B cell (primary cell): Measurements from ENCODE around the gene TOGARAM2. TPM values are rescaled to one million over a fixed set of nuclear protein-coding genes. Genes with fewer than 3 reads are reported as not detected.

ENCODE experiments used
- ATAC-seq: fragments of 200-7000 bp; cut with Tn5 transposase; one replicate; pipeline ENCODE4 v1.10.0; 2021; ENCODE audit warnings: low read depth, mild to moderate bottlenecking, moderate number of reproducible peaks, moderate library complexity
- CTCF ChIA-PET: fragments of 350-600 bp; sonication (Branson Sonifier 250); formaldehyde crosslinking; loops from one replicate; lab custom pipeline; 2021; ENCODE audit warnings: antibody characterized with exemption, inconsistent platforms; lab: Charles Lee
- POLR2A ChIA-PET: fragments of 350-600 bp; sonication (Branson Sonifier 250); formaldehyde crosslinking; loops from one replicate; lab custom pipeline; 2021; ENCODE audit warnings: antibody characterized with exemption; lab: Charles Lee
- DNase-seq: peaks from one replicate; pipeline ENCODE4 v3.0.0; 2013
- H2AFZ ChIP-seq: 2 replicates; pipeline ENCODE4 v1.6.1; 2012; ENCODE audit warnings: mild to moderate bottlenecking, low read depth, low read length; ENCODE audit not compliant: insufficient read depth, poor library complexity, severe bottlenecking
- H3K27ac ChIP-seq, 2 donors: 1 replicate in 1 of 2; 2 replicates in 1 of 2; pipeline ENCODE4 v1.5.1; 2012 to 2013; ENCODE audit warnings: low read length in 2 of 2, mild to moderate bottlenecking in 2 of 2, moderate library complexity in 1 of 2
- H3K27me3 ChIP-seq, 4 experiments: fragments of 200-600 bp in 1 of 4; sonication (generic) in 1 of 4; replicated peaks in 1 of 4; 1 replicate in 2 of 4; 2 replicates in 2 of 4; pipeline versions ENCODE4 v1.6.1 to v1.7.0; 2013 to 2016; ENCODE audit warnings: low read length in 3 of 4, mild to moderate bottlenecking in 2 of 4, mixed read lengths in 1 of 4, moderate library complexity in 1 of 4; ENCODE audit not compliant: insufficient read depth in 4 of 4, control insufficient read depth in 3 of 4; ENCODE audit errors: control extremely low read depth in 1 of 4
- H3K36me3 ChIP-seq, 2 experiments: replicated peaks in 1 of 2; 1 replicate in 1 of 2; 2 replicates in 1 of 2; pipeline versions ENCODE4 v1.6.1 to v1.7.1; 2013; ENCODE audit warnings: low read length in 1 of 2; ENCODE audit not compliant: insufficient read depth in 2 of 2, control insufficient read depth in 1 of 2; ENCODE audit errors: control extremely low read depth in 1 of 2, extremely low read depth in 1 of 2
- H3K4me1 ChIP-seq, 2 donors: fragments of 200-600 bp in 1 of 2; sonication (generic) in 1 of 2; 1 replicate in 1 of 2; 2 replicates in 1 of 2; pipeline versions ENCODE4 v1.5.1 to v1.6.1; 2013 to 2017; ENCODE audit warnings: low read length in 2 of 2; ENCODE audit not compliant: control insufficient read depth in 2 of 2, insufficient read depth in 2 of 2
- H3K4me2 ChIP-seq: replicated peaks from 2 replicates; pipeline ENCODE3; 2012; ENCODE audit warnings: mild to moderate bottlenecking, low read depth, low read length; ENCODE audit not compliant: poor library complexity, severe bottlenecking
- H3K4me3 ChIP-seq, 5 experiments: fragments of 200-600 bp in 1 of 5; sonication (generic) in 1 of 5; 1 replicate in 3 of 5; 2 replicates in 2 of 5; pipeline versions ENCODE4 v1.5.1 to v1.7.0; 2011 to 2016; ENCODE audit warnings: low read length in 4 of 5, mild to moderate bottlenecking in 4 of 5, low read depth in 2 of 5, control low read depth in 1 of 5, moderate library complexity in 1 of 5; ENCODE audit not compliant: insufficient read depth in 1 of 5; ENCODE audit errors: control extremely low read depth in 1 of 5, extremely low read depth in 1 of 5
- H3K79me2 ChIP-seq: fragments of 200-600 bp; sonication (generic); one replicate; pipeline ENCODE4 v1.6.0; 2016; ENCODE audit warnings: low read length; ENCODE audit not compliant: control insufficient read depth, insufficient read depth
- H3K9ac ChIP-seq: fragments of 200-600 bp; sonication (generic); 2 replicates; pipeline ENCODE4 v1.6.1; 2017; ENCODE audit warnings: mild to moderate bottlenecking, low read length, moderate library complexity
- H3K9me3 ChIP-seq, 3 donors: one replicate each; pipeline versions ENCODE4 v1.6.1 to v1.7.1; 2013; ENCODE audit warnings: low read length in 2 of 3; ENCODE audit not compliant: control insufficient read depth in 2 of 3, insufficient read depth in 1 of 3; ENCODE audit errors: control extremely low read depth in 1 of 3
- H4K20me1 ChIP-seq: 2 replicates; pipeline ENCODE4 v1.6.0; 2012; ENCODE audit warnings: mild to moderate bottlenecking, low read length; ENCODE audit not compliant: insufficient read depth, control insufficient read depth, poor library complexity, severe bottlenecking
- H3K27ac Mint-ChIP-seq: one replicate; pipeline ENCODE4 v1.8.0; 2021; ENCODE audit warnings: mixed read lengths
- H3K27me3 Mint-ChIP-seq: one replicate; pipeline ENCODE4 v1.8.0; 2021; ENCODE audit warnings: mixed read lengths
- H3K4me1 Mint-ChIP-seq: one replicate; pipeline ENCODE4 v1.8.0; 2021; ENCODE audit warnings: mixed read lengths
- H3K4me3 Mint-ChIP-seq: one replicate; pipeline ENCODE4 v1.8.0; 2021; ENCODE audit warnings: mixed read lengths
- H3K9me3 Mint-ChIP-seq: one replicate; pipeline ENCODE4 v1.8.0; 2022; ENCODE audit warnings: mixed read lengths; ENCODE audit not compliant: insufficient read depth
- EZH2 ChIP-seq: IDR thresholded peaks from 2 replicates; pipeline ENCODE4 v1.6.1; 2012; ENCODE audit warnings: borderline replicate concordance, low read depth, mild to moderate bottlenecking, moderate library complexity, low read length; ENCODE audit not compliant: insufficient read depth, poor library complexity, severe bottlenecking
- WGBS: methylation state at CpG from one replicate; pipeline ENCODE4 v1.1.5; 2013; ENCODE audit warnings: missing lambda C conversion rate; ENCODE audit not compliant: insufficient coverage; 5-methylcytosine and 5-hydroxymethylcytosine counted together
- intact Hi-C: fragments of 100-400 bp; cut with micrococcal nuclease; formaldehyde crosslinking; loops from one replicate; pipeline ENCODE4 v1.10.0; 2022
- polyA plus RNA-seq: library from polyadenylated mRNA; depleted of rRNA; stranded (reverse); fragments of >200 nt; gene quantifications from 2 replicates; pipeline ENCODE4 v1.2.3, GENCODE V29; 2012
- total RNA-seq, 2 donors: library from RNA; stranded (reverse); fragments of 120-200 nt in 1 of 2; gene quantifications; 1 replicate in 1 of 2; 2 replicates in 1 of 2; pipeline versions ENCODE4 v1.2.3 to v1.2.4, GENCODE V29; 2013 to 2022
- TF ChIP-seq, protein P1 (sequence below): fragments of 200-600 bp; IDR thresholded peaks from one replicate; pipeline ENCODE4 v1.8.0; 2022; ENCODE audit warnings: antibody characterized with exemption, mild to moderate bottlenecking

TOGARAM2 gene
- total and polyA plus RNA-seq, 2 donors (not counting 1 experiment from before 2014, with no cell fraction given): 0.25 to 0.61 TPM

DNA sequence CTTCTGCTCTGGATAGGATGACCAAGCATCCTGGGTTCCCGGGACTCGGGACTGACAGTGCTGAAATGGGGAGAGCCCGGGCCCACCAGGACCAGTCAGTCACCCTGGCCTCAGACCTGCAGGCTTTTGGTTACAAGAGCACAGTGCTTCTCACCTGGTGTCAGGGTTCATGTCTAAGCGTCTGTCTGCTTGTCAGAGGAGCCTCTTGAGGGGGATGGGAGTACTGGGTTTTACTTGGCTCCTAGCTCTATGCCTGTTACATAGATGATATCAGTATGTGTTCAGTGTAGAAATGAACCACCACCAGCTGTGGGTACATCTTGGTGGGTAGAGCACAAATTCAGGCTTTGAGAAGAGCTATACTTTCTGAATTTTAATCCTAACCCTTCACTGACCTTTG, 63.4 kb downstream of the TOGARAM2 start:
- no peaks in the 10 kb centered on the region for H3K4me1 Mint-ChIP-seq
- intact Hi-C loops: no loop called here
- WGBS: 94% methylated on average over 4 of the region's 4 CpGs
- H3K4me3 ChIP-seq: no peak overlapping the region
- H3K4me2 ChIP-seq: no peak overlapping the region
- no peaks in the 10 kb centered on the region for H3K27me3 Mint-ChIP-seq
- H4K20me1 ChIP-seq: no peaks in the 10 kb centered on the region
- no peaks in the 10 kb centered on the region for H3K9me3 ChIP-seq
- no peaks in the 10 kb centered on the region for H3K27me3 ChIP-seq
- H3K27ac Mint-ChIP-seq: no peak overlapping the region
- ATAC-seq (no peak), DNase-seq (no peak)
- ChIA-PET POLR2A (no interaction called here), CTCF (no interaction called here)
- no peaks in the 10 kb centered on the region for H3K36me3 ChIP-seq
- H2AFZ ChIP-seq: no peak overlapping the region
- H3K27ac ChIP-seq: no peak overlapping the region
- H3K9ac ChIP-seq: no peak overlapping the region
- no peaks in the 10 kb centered on the region for H3K9me3 Mint-ChIP-seq
- no peaks in the 10 kb centered on the region for H3K79me2 ChIP-seq
- no peaks in the 10 kb centered on the region for H3K4me1 ChIP-seq
- H3K4me3 Mint-ChIP-seq: no peak overlapping the region
- no peak for TF ChIP-seq EZH2

DNA sequence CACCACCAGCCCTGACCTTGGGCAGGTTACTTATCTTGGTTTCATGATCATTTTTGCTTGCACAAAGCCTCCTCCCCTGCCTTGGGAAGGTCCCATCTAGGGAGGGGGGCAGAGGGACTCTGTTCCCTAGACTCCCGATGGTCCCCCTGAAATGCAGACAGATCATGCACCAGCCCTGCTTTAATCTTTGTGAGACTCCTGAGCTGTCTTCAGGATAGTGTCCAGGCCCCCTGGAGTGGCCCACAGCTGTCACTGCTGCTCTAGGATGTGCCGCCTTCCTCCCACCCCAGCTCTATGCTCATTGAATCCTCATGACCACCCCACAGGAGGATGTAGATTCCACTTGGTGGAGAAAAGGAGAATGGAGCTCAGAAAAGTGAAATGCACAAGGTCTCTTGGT, 65.2 kb downstream of the TOGARAM2 start:
- no peaks in the 10 kb centered on the region for H3K9me3 Mint-ChIP-seq
- Histone ChIP-seq H3K9ac (no peak overlapping the region), H3K4me2 (no peak overlapping the region), H3K4me1 (no peaks in the 10 kb centered on the region), H3K9me3 (no peaks in the 10 kb centered on the region), H2AFZ (no peak overlapping the region), H3K27ac (no peak overlapping the region), H3K4me3 (no peak overlapping the region), H3K36me3 (no peaks in the 10 kb centered on the region), H3K27me3 (peaks cover 0 to 3% (median 0%) of the 10 kb centered on the region in 4 experiments), H3K79me2 (no peaks in the 10 kb centered on the region), H4K20me1 (no peaks in the 10 kb centered on the region)
- ChIA-PET POLR2A (no interaction called here), CTCF (no interaction called here)
- DNase-seq (no peak), ATAC-seq (no peak)
- H3K4me1 Mint-ChIP-seq: no peaks in the 10 kb centered on the region
- H3K4me3 Mint-ChIP-seq: no peak overlapping the region
- H3K27me3 Mint-ChIP-seq: no peaks in the 10 kb centered on the region
- WGBS: 86% methylated on average over 1 of the region's 2 CpGs
- H3K27ac Mint-ChIP-seq: no peak overlapping the region
- intact Hi-C loops: no loop called here
- TF ChIP-seq, protein P1, sequence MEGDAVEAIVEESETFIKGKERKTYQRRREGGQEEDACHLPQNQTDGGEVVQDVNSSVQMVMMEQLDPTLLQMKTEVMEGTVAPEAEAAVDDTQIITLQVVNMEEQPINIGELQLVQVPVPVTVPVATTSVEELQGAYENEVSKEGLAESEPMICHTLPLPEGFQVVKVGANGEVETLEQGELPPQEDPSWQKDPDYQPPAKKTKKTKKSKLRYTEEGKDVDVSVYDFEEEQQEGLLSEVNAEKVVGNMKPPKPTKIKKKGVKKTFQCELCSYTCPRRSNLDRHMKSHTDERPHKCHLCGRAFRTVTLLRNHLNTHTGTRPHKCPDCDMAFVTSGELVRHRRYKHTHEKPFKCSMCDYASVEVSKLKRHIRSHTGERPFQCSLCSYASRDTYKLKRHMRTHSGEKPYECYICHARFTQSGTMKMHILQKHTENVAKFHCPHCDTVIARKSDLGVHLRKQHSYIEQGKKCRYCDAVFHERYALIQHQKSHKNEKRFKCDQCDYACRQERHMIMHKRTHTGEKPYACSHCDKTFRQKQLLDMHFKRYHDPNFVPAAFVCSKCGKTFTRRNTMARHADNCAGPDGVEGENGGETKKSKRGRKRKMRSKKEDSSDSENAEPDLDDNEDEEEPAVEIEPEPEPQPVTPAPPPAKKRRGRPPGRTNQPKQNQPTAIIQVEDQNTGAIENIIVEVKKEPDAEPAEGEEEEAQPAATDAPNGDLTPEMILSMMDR: no peak
- TF ChIP-seq EZH2: no peak
